Natural killer cell (primary cell): ENCODE data around the gene KCNS1. TPM values are rescaled to one million over a fixed set of nuclear protein-coding genes. Genes with fewer than 3 reads are reported as not detected.

Source experiments
- ATAC-seq, 3 donors: fragments of 150-1000 bp in 2 of 3; fragments of 200-7000 bp in 1 of 3; cut with Tn5 transposase; 1 replicate in 1 of 3; 2 replicates in 2 of 3; pipeline ENCODE4 v1.10.0; 2021; ENCODE audit warnings: mild to moderate bottlenecking in 2 of 3, moderate library complexity in 2 of 3
- DNase-seq, 2 donors: peaks; one replicate each; pipeline versions ENCODE4 v3.0.0 to v3.0.0-alpha.2; 2013 to 2021; ENCODE audit warnings: mixed read lengths in 1 of 2
- H3K27ac ChIP-seq: one replicate; pipeline ENCODE4 v1.5.1; 2013; ENCODE audit warnings: mild to moderate bottlenecking, low read length
- H3K27me3 ChIP-seq: one replicate; pipeline ENCODE4 v1.6.1; 2013; ENCODE audit warnings: low read length; ENCODE audit not compliant: control insufficient read depth, insufficient read depth
- H3K36me3 ChIP-seq: one replicate; pipeline ENCODE4 v1.6.1; 2013; ENCODE audit warnings: low read length; ENCODE audit not compliant: control insufficient read depth, insufficient read depth
- H3K4me1 ChIP-seq: one replicate; pipeline ENCODE4 v1.6.1; 2013; ENCODE audit warnings: low read length; ENCODE audit not compliant: control insufficient read depth, insufficient read depth
- H3K4me3 ChIP-seq: one replicate; pipeline ENCODE4 v1.5.1; 2013; ENCODE audit warnings: low read length
- H3K9me3 ChIP-seq: one replicate; pipeline ENCODE4 v1.6.1; 2013; ENCODE audit warnings: low read length; ENCODE audit not compliant: control insufficient read depth, insufficient read depth
- H3K27ac Mint-ChIP-seq, 2 donors: one replicate each; pipeline ENCODE4 v1.8.0; 2022; ENCODE audit warnings: mild to moderate bottlenecking in 2 of 2, mixed read lengths in 2 of 2, moderate library complexity in 1 of 2
- H3K27me3 Mint-ChIP-seq, 2 donors: one replicate each; pipeline ENCODE4 v1.8.0; 2022; ENCODE audit warnings: low read depth in 2 of 2, mixed read lengths in 2 of 2
- H3K36me3 Mint-ChIP-seq: one replicate; pipeline ENCODE4 v1.8.0; 2022; ENCODE audit warnings: mixed read lengths
- H3K4me1 Mint-ChIP-seq, 2 donors: one replicate each; pipeline ENCODE4 v1.8.0; 2022; ENCODE audit warnings: mixed read lengths in 2 of 2
- H3K4me3 Mint-ChIP-seq: one replicate; pipeline ENCODE4 v1.8.0; 2022; ENCODE audit warnings: mild to moderate bottlenecking, moderate library complexity, mixed read lengths
- H3K9me3 Mint-ChIP-seq, 2 donors: one replicate each; pipeline ENCODE4 v1.8.0; 2022; ENCODE audit warnings: mixed read lengths in 2 of 2
- CTCF ChIP-seq: fragments of 200-600 bp; IDR thresholded peaks from one replicate; pipeline ENCODE4 v1.8.0; 2022; ENCODE audit warnings: antibody characterized with exemption
- WGBS: methylation state at CpG from one replicate; pipeline ENCODE4 v1.1.7; 2013; ENCODE audit warnings: missing lambda C conversion rate; ENCODE audit not compliant: insufficient coverage; 5-methylcytosine and 5-hydroxymethylcytosine counted together
- intact Hi-C: fragments of 100-400 bp; cut with micrococcal nuclease; formaldehyde crosslinking; loops from one replicate; pipeline ENCODE4 v1.14.2; 2022
- total RNA-seq, 4 donors: library from RNA; stranded (reverse); fragments of 120-200 nt in 1 of 4; gene quantifications; one replicate each; pipeline versions ENCODE4 v1.2.3 to v1.2.4, GENCODE V29; 2013 to 2022

The KCNS1 gene
- total RNA-seq, 3 donors from 2014 or later (not counting 1 experiment from before 2014, with no cell fraction given): not detected

DNA sequence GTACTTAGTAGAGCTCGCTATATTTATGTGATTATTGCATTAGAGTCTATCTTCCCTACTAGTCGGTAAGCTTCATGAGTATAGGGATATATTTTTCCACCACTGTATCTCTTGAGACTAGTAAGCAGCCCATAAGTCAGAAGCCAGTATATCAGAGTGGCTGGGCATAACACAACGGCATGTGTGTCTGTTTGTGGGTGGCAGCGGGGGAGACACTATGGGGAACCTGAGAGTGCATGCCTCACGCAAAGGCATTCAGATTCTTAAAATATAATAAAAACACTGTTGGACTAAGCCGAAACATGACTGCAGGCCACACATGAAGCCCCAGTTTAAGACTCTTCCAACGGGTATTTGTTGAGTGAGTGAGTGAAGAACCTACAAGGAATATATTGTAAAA is 8.0 kb downstream of the KCNS1 start:
- Histone ChIP-seq H3K9me3 (no peaks in the 10 kb centered on the region), H3K36me3 (peaks cover 9% of the 10 kb centered on the region), H3K27me3 (peaks cover 4% of the 10 kb centered on the region), H3K27ac (no peak overlapping the region), H3K4me3 (no peak overlapping the region), H3K4me1 (peaks cover 4% of the 10 kb centered on the region)
- intact Hi-C loops: no loop called here
- no peak for DNase-seq
- H3K27me3 Mint-ChIP-seq: peaks cover 0 to 7% of the 10 kb centered on the region in 2 donors
- no peak for TF ChIP-seq CTCF
- H3K36me3 Mint-ChIP-seq: no peaks in the 10 kb centered on the region
- H3K9me3 Mint-ChIP-seq: no peaks in the 10 kb centered on the region
- no peak overlapping the region for H3K4me3 Mint-ChIP-seq
- WGBS: 95% methylated on average over 5 of the region's 7 CpGs
- peaks cover 2 to 12% of the 10 kb centered on the region in 2 donors for H3K4me1 Mint-ChIP-seq
- peak overlapping the region in 1 of 2 donors; percentile 27 for H3K27ac Mint-ChIP-seq
- ATAC-seq: no peak

- no peaks in the 10 kb centered on the region for H3K27me3 ChIP-seq
- DNase-seq: no peak
- H3K36me3 ChIP-seq: peaks cover 12% of the 10 kb centered on the region
- no peak for ATAC-seq
- Mint-ChIP-seq H3K27ac (peak overlapping the region; percentile 5 to 57), H3K9me3 (no peaks in the 10 kb centered on the region), H3K27me3 (no peaks in the 10 kb centered on the region), H3K4me1 (peaks cover 17 to 23% of the 10 kb centered on the region in 2 donors), H3K36me3 (no peaks in the 10 kb centered on the region), H3K4me3 (no peak overlapping the region)
- TF ChIP-seq CTCF: no peak
- intact Hi-C loops: no loop called here
- no peaks in the 10 kb centered on the region for H3K4me1 ChIP-seq
- WGBS: 86% methylated on average over 2 of the region's 3 CpGs
- no peak overlapping the region for H3K27ac ChIP-seq
- H3K4me3 ChIP-seq: no peak overlapping the region
- no peaks in the 10 kb centered on the region for H3K9me3 ChIP-seq
Measured at GRCh38 chr20:45091366-45091765, 9.6 kb downstream of the KCNS1 start.

DNA sequence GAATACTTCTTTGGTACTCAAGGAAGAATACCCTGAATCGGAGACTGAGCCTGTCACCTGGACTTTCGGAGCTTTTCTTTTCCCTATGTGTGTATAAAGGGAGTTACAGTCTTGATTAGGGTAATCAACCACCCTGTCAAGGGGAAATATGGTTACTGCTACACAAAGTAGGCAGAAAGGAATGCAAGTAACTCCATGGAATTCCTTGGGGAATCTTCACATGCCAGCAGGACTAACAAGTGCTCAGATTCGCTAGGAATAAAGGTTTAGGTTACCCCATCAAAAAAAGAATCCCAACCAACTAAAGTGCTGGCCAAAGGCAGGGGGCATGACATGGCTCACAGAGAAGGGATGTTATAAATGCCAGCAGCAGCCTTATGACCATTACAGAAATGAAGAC is 10.4 kb downstream of the KCNS1 start:
- no peak for TF ChIP-seq CTCF
- Histone ChIP-seq H3K4me3 (no peak overlapping the region), H3K9me3 (no peaks in the 10 kb centered on the region), H3K27me3 (no peaks in the 10 kb centered on the region), H3K36me3 (peaks cover 14% of the 10 kb centered on the region), H3K27ac (no peak overlapping the region), H3K4me1 (no peaks in the 10 kb centered on the region)
- H3K27ac Mint-ChIP-seq: peak overlapping the region; percentile 5 to 57
- intact Hi-C loops: no loop called here
- no peak overlapping the region for H3K4me3 Mint-ChIP-seq
- H3K27me3 Mint-ChIP-seq: no peaks in the 10 kb centered on the region
- DNase-seq: no peak
- no peaks in the 10 kb centered on the region for H3K36me3 Mint-ChIP-seq
- no peaks in the 10 kb centered on the region for H3K9me3 Mint-ChIP-seq
- 97% methylated on average over 3 of the region's 3 CpGs for WGBS
- ATAC-seq: no peak
- peaks cover 26 to 30% of the 10 kb centered on the region in 2 donors for H3K4me1 Mint-ChIP-seq

GRCh38 chr20:45088247-45088646 is 12.7 kb downstream of the KCNS1 start:
- no peaks in the 10 kb centered on the region for H3K4me1 ChIP-seq
- peak overlapping the region; percentile 50 to 59 for H3K27ac Mint-ChIP-seq
- WGBS: 94% methylated on average over 7 of the region's 7 CpGs
- ATAC-seq: no peak
- no peak overlapping the region for H3K4me3 Mint-ChIP-seq
- intact Hi-C loops: no loop called here
- no peak overlapping the region for H3K27ac ChIP-seq
- DNase-seq: no peak
- no peak overlapping the region for H3K4me3 ChIP-seq
- H3K4me1 Mint-ChIP-seq: peaks cover 38 to 42% of the 10 kb centered on the region in 2 donors
- H3K27me3 Mint-ChIP-seq: no peaks in the 10 kb centered on the region
- no peak for TF ChIP-seq CTCF
- H3K9me3 Mint-ChIP-seq: no peaks in the 10 kb centered on the region
- peaks cover 6% of the 10 kb centered on the region for H3K36me3 Mint-ChIP-seq
- no peaks in the 10 kb centered on the region for H3K9me3 ChIP-seq
- H3K36me3 ChIP-seq: peaks cover 28% of the 10 kb centered on the region
- H3K27me3 ChIP-seq: no peaks in the 10 kb centered on the region
